Suprapubic skin (tissue), 4 donors: Measurements from ENCODE around the gene CD8B2.
"Not testable (repeated sequence)": the region's sequence is repeated elsewhere in the genome, so short reads cannot be mapped to it uniquely, and the experiment has no call there.

Source experiments
- CTCF ChIP-seq, 2 donors: fragments of 200-600 bp in 1 of 2; fragments of 450-650 bp in 1 of 2; sonication (generic) in 1 of 2; IDR thresholded peaks; one replicate each; pipeline ENCODE4 v1.5.1; 2016 to 2019; ENCODE audit warnings: antibody characterized with exemption in 2 of 2, mild to moderate bottlenecking in 1 of 2, moderate library complexity in 1 of 2
- EP300 ChIP-seq: sonication (generic); formaldehyde crosslinking; IDR thresholded peaks from one replicate; pipeline ENCODE4 v1.6.1; 2017; ENCODE audit warnings: antibody characterized with exemption
- POLR2A ChIP-seq, 2 donors: fragments of 450-650 bp; IDR thresholded peaks; one replicate each; pipeline ENCODE4 v1.6.1; 2017; ENCODE audit warnings: antibody characterized with exemption in 2 of 2, mild to moderate bottlenecking in 2 of 2, moderate library complexity in 2 of 2
- POLR2AphosphoS5 ChIP-seq, 3 donors: sonication (generic); formaldehyde crosslinking; IDR thresholded peaks; one replicate each; pipeline ENCODE4 v1.6.1; 2017; ENCODE audit warnings: antibody characterized with exemption in 3 of 3

GRCh38 chr2:106504787-106505186, 17.6 kb downstream of the CD8B2 start:
- not testable (repeated sequence) for TF ChIP-seq CTCF (IDR thresholded peaks at IDR 0.05); EP300; POLR2A (IDR thresholded peaks at IDR 0.05); POLR2AphosphoS5 (IDR thresholded peaks at IDR 0.05)
